Stimulated activated CD8-positive, alpha-beta memory T cell treated with anti-CD3 and anti-CD28 coated beads, Interleukin-15, amount 100 ng/mL, for 4 hours (primary cell): Measurements from ENCODE around the gene TEX101.
A peak's percentile ranks its signal among the peaks of the same experiment; 100 is the strongest.

ENCODE experiments used
- DNase-seq, 2 donors: peaks; one replicate each; pipeline ENCODE4 v3.0.0-alpha.2; 2020; ENCODE audit warnings: low read depth in 2 of 2

Gene TEX101

GRCh38 chr19:43447655-43448054 is 33.0 kb downstream of the TEX101 start:
- DNase-seq = no peak

- no peak for DNase-seq
Measured at GRCh38 chr19:43450545-43450997, 35.9 kb downstream of the TEX101 start.

GRCh38 chr19:43452582-43452981 is 37.9 kb downstream of the TEX101 start:
- no peak for DNase-seq

GRCh38 chr19:43454031-43454430 is 39.3 kb downstream of the TEX101 start:
- no peak for DNase-seq

GRCh38 chr19:43455321-43456113 is 40.8 kb downstream of the TEX101 start:
- no peak for DNase-seq

- no peak for DNase-seq
Measured at GRCh38 chr19:43457809-43458208, 43.1 kb downstream of the TEX101 start.

- DNase-seq = no peak
Measured at GRCh38 chr19:43460362-43461016, 45.8 kb downstream of the TEX101 start.

GRCh38 chr19:43461303-43461702 is 46.6 kb downstream of the TEX101 start:
- no peak for DNase-seq

GRCh38 chr19:43462383-43462782 is 47.7 kb downstream of the TEX101 start:
- no peak for DNase-seq

- DNase-seq = no peak
Measured at GRCh38 chr19:43462785-43463380, 48.2 kb downstream of the TEX101 start.

GRCh38 chr19:43463381-43464133 is 48.9 kb downstream of the TEX101 start:
- peak; percentile 98 to 99 for DNase-seq

GRCh38 chr19:43464134-43464775 is 49.6 kb downstream of the TEX101 start:
- no peak for DNase-seq

- DNase-seq = no peak
Measured at GRCh38 chr19:43465468-43466120, 50.9 kb downstream of the TEX101 start, which contains the start of gene LYPD3. Gene LYPD3, minus strand, starts transcription at chr19:43465608. Its CDS starts 37 bp downstream, at chr19:43465571.

GRCh38 chr19:43466793-43467192 is 52.1 kb downstream of the TEX101 start:
- no peak for DNase-seq

- no peak for DNase-seq
Measured at GRCh38 chr19:43467276-43467675, 52.6 kb downstream of the TEX101 start.

GRCh38 chr19:43467730-43468129 is 53.0 kb downstream of the TEX101 start:
- DNase-seq = no peak
